K562 (cell line): Measurements from ENCODE around the gene STX11. TPM values are rescaled to one million over a fixed set of nuclear protein-coding genes. Genes with fewer than 3 reads are reported as not detected.

Source experiments
- ATAC-seq: fragments of 200-7000 bp; cut with Tn5 transposase; 3 replicates; pipeline ENCODE4 v1.9.1; 2020; ENCODE audit warnings: moderate library complexity
- BruUV-seq: library from RNA; stranded (reverse); fragments of 400-500 nt; replicated peaks from 2 replicates; lab custom pipeline; 2021; lab: Mats Ljungman, UMichigan
- CTCF ChIA-PET: fragments of 300-600 bp; formaldehyde crosslinking; extraction: SDS; loops from one replicate; lab custom pipeline; 2021; ENCODE audit warnings: low intra/inter-chr PET ratio; lab: Yijun Ruan, JAX
- POLR2A ChIA-PET: fragments of 300-600, 350-650 bp; sonication (Branson Sonifier 250); formaldehyde crosslinking; extraction: SDS; loops from one replicate; lab custom pipeline; 2021; ENCODE audit warnings: antibody characterized with exemption, inconsistent platforms; lab: Yijun Ruan, JAX
- DNase-seq, 4 experiments: peaks; one replicate each; pipeline versions ENCODE4 v3.0.0 to v3.0.0-alpha.2; 2011 to 2018; ENCODE audit warnings: low spot score in 3 of 4, mixed read lengths in 3 of 4; ENCODE audit errors: extremely low read depth in 1 of 4
- FAIRE-seq: peaks from 2 replicates; lab custom pipeline; 2011; peaks lifted over from hg19 to GRCh38; lab: Jason Lieb, UNC
- H2AFZ ChIP-seq: 2 replicates; pipeline ENCODE4 v1.6.0; 2011; ENCODE audit warnings: low read depth, low read length, control low read depth, inconsistent platforms
- H3K27ac ChIP-seq: fragments of 200-600 bp; 3 replicates; pipeline ENCODE4 v1.8.0; 2011; ENCODE audit warnings: low read depth, mild to moderate bottlenecking, control low read depth, inconsistent platforms, low read length, moderate library complexity, mixed read lengths; ENCODE audit errors: extremely low read depth
- H3K27me3 ChIP-seq, 2 experiments: fragments of 300-600 bp in 1 of 2; 2 replicates in 1 of 2; 3 replicates in 1 of 2; pipeline versions ENCODE4 v1.6.0 to v1.8.0; 2011; ENCODE audit warnings: inconsistent platforms in 2 of 2, low read length in 2 of 2, mild to moderate bottlenecking in 1 of 2, mixed read lengths in 1 of 2, moderate library complexity in 1 of 2; ENCODE audit not compliant: control insufficient read depth in 2 of 2, insufficient read depth in 2 of 2
- H3K36me3 ChIP-seq: fragments of 300-600 bp; 3 replicates; pipeline ENCODE4 v1.8.0; 2011; ENCODE audit warnings: mild to moderate bottlenecking, low read length, inconsistent platforms; ENCODE audit not compliant: control insufficient read depth, insufficient read depth
- H3K4me1 ChIP-seq, 2 experiments: fragments of 200-600 bp in 1 of 2; replicated peaks in 1 of 2; 2 replicates in 1 of 2; 3 replicates in 1 of 2; pipeline versions ENCODE4 v1.5.1 to v1.8.0; 2011; ENCODE audit warnings: inconsistent platforms in 2 of 2, low read length in 2 of 2, mild to moderate bottlenecking in 1 of 2, mixed read lengths in 1 of 2, moderate library complexity in 1 of 2; ENCODE audit not compliant: control insufficient read depth in 2 of 2, insufficient read depth in 2 of 2
- H3K4me2 ChIP-seq: 2 replicates; pipeline ENCODE4 v1.6.1; 2011; ENCODE audit warnings: low read length, control low read depth, inconsistent platforms, mixed read lengths; ENCODE audit not compliant: insufficient read depth
- H3K4me3 ChIP-seq: fragments of 200-600 bp; sonication (generic), shearing (Covaris generic); 2 replicates; pipeline ENCODE4 v1.5.1; 2016; ENCODE audit warnings: control low read depth, inconsistent platforms
- H3K79me2 ChIP-seq: fragments of 200-600 bp; 3 replicates; pipeline ENCODE4 v1.8.0; 2011; ENCODE audit warnings: low read length, inconsistent platforms; ENCODE audit not compliant: control insufficient read depth, insufficient read depth
- H3K9ac ChIP-seq, 2 experiments: 2 replicates each; pipeline versions ENCODE4 v1.6.0 to v1.6.1; 2011; ENCODE audit warnings: low read depth in 2 of 2, low read length in 2 of 2, control low read depth in 1 of 2, inconsistent platforms in 1 of 2, mild to moderate bottlenecking in 1 of 2, mixed read lengths in 1 of 2; ENCODE audit not compliant: insufficient read depth in 1 of 2
- H3K9me1 ChIP-seq: one replicate; pipeline ENCODE4 v1.6.0; 2011; ENCODE audit warnings: inconsistent platforms, mild to moderate bottlenecking, low read length, moderate library complexity; ENCODE audit not compliant: control insufficient read depth, insufficient read depth
- H3K9me3 ChIP-seq: replicated peaks from 2 replicates; pipeline ENCODE4 v1.5.1; 2011; ENCODE audit warnings: low read depth, low read length, inconsistent platforms; ENCODE audit not compliant: control insufficient read depth, insufficient read depth
- H4K20me1 ChIP-seq: replicated peaks from 2 replicates; pipeline ENCODE4 v1.6.1; 2011; ENCODE audit warnings: low read length, inconsistent platforms, mixed read lengths; ENCODE audit not compliant: control insufficient read depth, insufficient read depth
- MEF2D ChIP-seq: conservative IDR thresholded peaks from 2 replicates; pipeline ENCODE4 v1.6.1; 2016; ENCODE audit warnings: low read depth, missing genetic modification characterization, missing compliant biosample characterization
- RB1 ChIP-seq: fragments of 450-650 bp; IDR thresholded peaks from 2 replicates; pipeline ENCODE4 v1.6.1; 2017; ENCODE audit warnings: low read depth, mild to moderate bottlenecking
- SMAD4 ChIP-seq: fragments of 250-450 bp; sonication (Bioruptor Pico); conservative IDR thresholded peaks from 2 replicates; pipeline ENCODE4 v1.8.0; 2021; ENCODE audit warnings: inconsistent platforms, mild to moderate bottlenecking, moderate library complexity
- WGBS: fragments of 100-300 bp; shearing (Covaris generic); methylation state at CpG from one replicate; pipeline ENCODE4 v1.1.6; 2016; ENCODE audit warnings: low coverage, mixed read lengths; ENCODE audit not compliant: insufficient coverage; ENCODE audit errors: missing lambda C conversion rate; 5-methylcytosine and 5-hydroxymethylcytosine counted together
- in situ Hi-C: fragments of 300-500 bp; cut with MboI; formaldehyde crosslinking; loops from 4 replicates; pipeline ENCODE4 v1.15.0; 2018; ENCODE audit warnings: inconsistent platforms, mixed read lengths
- intact Hi-C: fragments of 100-400 bp; cut with micrococcal nuclease; formaldehyde crosslinking; loops from 2 replicates; pipeline ENCODE4 v1.14.2; 2022
- polyA plus RNA-seq, 8 experiments: library from polyadenylated mRNA; depleted of rRNA in 4 of 8; stranded (reverse) in 5 of 8; unstranded in 3 of 8; fragments of >200 nt; fragmentation: Nextera tagmentation in 2 of 8; fragmentation: Illumina TruSeq in 1 of 8; extraction: Ambion mirVana in 2 of 8; extraction: Trizol in 1 of 8; gene quantifications; 2 replicates each; pipeline versions ENCODE4 v1.2.1 to v1.2.3, GENCODE V29; 2011 to 2014; ENCODE audit warnings: inconsistent platforms in 1 of 8, missing spikeins in 1 of 8
- total RNA-seq, 7 experiments: library from RNA; depleted of rRNA in 6 of 7; stranded (reverse); fragments of >200 nt in 6 of 7; fragmentation: Illumina TruSeq in 2 of 7; extraction: Trizol in 2 of 7; gene quantifications; 2 replicates each; pipeline versions ENCODE4 v1.2.1 to v1.2.3, GENCODE V29; 2011 to 2021; ENCODE audit warnings: low replicate concordance in 1 of 7
- TF ChIP-seq, protein P1 (sequence below): fragments of 250-450 bp; sonication (Bioruptor Pico); IDR thresholded peaks from 2 replicates; pipeline ENCODE4 v1.8.0; 2022; ENCODE audit warnings: inconsistent platforms
- TF ChIP-seq, protein P2 (sequence below): fragments of 200-600 bp; sonication (generic); IDR thresholded peaks from one replicate; pipeline ENCODE4 v1.6.1; 2012; ENCODE audit warnings: mild to moderate bottlenecking, low read depth, low read length, inconsistent platforms

The STX11 gene
- total and polyA plus RNA-seq, 9 of the 15 experiments (the other 6 are each of a cell fraction or from before 2014, with no cell fraction given), result 0.06 to 0.73 (median 0.40) TPM

DNA sequence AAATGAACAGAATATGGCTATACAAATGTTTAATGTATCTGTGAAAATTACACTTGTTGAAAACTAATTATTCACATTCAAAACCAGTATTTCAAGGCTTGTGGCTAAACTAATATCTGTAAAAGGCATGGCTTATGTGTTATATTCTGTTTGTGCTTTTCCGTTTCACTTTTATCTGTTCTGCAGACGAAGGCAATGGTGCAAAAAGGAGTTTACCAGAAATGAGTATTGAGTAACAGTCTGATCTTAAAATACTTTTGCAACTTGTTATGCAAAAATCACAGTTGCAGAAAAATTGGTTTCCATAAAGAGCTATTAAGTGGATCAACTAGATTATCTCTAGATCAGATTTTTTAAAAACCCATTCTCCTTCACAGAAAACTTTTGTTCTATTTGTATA lies 9.4 kb upstream of the STX11 start:
- ATAC-seq (no peak), DNase-seq (no peak), FAIRE-seq (no peak)
- BruUV-seq, result no TSS peak
- H3K27me3 ChIP-seq, result peaks cover 3 to 5% of the 10 kb centered on the region in 2 experiments; a peak in 4 of 5 replicates
- H3K4me1 ChIP-seq, result no peaks in the 10 kb centered on the region; a peak in 1 of 5 replicates
- ChIA-PET CTCF (no interaction called here), POLR2A (no interaction called here)
- no peaks in the 10 kb centered on the region for H3K36me3 ChIP-seq
- no peak overlapping the region for H3K4me3 ChIP-seq
- no peaks in the 10 kb centered on the region for H4K20me1 ChIP-seq
- in situ Hi-C loops (no loop called here), intact Hi-C loops (no loop called here)
- TF ChIP-seq RB1 (no peak), MEF2D (tag) (no peak), SMAD4 (no peak)
- TF ChIP-seq, protein P1, sequence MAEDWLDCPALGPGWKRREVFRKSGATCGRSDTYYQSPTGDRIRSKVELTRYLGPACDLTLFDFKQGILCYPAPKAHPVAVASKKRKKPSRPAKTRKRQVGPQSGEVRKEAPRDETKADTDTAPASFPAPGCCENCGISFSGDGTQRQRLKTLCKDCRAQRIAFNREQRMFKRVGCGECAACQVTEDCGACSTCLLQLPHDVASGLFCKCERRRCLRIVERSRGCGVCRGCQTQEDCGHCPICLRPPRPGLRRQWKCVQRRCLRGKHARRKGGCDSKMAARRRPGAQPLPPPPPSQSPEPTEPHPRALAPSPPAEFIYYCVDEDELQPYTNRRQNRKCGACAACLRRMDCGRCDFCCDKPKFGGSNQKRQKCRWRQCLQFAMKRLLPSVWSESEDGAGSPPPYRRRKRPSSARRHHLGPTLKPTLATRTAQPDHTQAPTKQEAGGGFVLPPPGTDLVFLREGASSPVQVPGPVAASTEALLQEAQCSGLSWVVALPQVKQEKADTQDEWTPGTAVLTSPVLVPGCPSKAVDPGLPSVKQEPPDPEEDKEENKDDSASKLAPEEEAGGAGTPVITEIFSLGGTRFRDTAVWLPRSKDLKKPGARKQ, result no peak
- TF ChIP-seq, protein P2, sequence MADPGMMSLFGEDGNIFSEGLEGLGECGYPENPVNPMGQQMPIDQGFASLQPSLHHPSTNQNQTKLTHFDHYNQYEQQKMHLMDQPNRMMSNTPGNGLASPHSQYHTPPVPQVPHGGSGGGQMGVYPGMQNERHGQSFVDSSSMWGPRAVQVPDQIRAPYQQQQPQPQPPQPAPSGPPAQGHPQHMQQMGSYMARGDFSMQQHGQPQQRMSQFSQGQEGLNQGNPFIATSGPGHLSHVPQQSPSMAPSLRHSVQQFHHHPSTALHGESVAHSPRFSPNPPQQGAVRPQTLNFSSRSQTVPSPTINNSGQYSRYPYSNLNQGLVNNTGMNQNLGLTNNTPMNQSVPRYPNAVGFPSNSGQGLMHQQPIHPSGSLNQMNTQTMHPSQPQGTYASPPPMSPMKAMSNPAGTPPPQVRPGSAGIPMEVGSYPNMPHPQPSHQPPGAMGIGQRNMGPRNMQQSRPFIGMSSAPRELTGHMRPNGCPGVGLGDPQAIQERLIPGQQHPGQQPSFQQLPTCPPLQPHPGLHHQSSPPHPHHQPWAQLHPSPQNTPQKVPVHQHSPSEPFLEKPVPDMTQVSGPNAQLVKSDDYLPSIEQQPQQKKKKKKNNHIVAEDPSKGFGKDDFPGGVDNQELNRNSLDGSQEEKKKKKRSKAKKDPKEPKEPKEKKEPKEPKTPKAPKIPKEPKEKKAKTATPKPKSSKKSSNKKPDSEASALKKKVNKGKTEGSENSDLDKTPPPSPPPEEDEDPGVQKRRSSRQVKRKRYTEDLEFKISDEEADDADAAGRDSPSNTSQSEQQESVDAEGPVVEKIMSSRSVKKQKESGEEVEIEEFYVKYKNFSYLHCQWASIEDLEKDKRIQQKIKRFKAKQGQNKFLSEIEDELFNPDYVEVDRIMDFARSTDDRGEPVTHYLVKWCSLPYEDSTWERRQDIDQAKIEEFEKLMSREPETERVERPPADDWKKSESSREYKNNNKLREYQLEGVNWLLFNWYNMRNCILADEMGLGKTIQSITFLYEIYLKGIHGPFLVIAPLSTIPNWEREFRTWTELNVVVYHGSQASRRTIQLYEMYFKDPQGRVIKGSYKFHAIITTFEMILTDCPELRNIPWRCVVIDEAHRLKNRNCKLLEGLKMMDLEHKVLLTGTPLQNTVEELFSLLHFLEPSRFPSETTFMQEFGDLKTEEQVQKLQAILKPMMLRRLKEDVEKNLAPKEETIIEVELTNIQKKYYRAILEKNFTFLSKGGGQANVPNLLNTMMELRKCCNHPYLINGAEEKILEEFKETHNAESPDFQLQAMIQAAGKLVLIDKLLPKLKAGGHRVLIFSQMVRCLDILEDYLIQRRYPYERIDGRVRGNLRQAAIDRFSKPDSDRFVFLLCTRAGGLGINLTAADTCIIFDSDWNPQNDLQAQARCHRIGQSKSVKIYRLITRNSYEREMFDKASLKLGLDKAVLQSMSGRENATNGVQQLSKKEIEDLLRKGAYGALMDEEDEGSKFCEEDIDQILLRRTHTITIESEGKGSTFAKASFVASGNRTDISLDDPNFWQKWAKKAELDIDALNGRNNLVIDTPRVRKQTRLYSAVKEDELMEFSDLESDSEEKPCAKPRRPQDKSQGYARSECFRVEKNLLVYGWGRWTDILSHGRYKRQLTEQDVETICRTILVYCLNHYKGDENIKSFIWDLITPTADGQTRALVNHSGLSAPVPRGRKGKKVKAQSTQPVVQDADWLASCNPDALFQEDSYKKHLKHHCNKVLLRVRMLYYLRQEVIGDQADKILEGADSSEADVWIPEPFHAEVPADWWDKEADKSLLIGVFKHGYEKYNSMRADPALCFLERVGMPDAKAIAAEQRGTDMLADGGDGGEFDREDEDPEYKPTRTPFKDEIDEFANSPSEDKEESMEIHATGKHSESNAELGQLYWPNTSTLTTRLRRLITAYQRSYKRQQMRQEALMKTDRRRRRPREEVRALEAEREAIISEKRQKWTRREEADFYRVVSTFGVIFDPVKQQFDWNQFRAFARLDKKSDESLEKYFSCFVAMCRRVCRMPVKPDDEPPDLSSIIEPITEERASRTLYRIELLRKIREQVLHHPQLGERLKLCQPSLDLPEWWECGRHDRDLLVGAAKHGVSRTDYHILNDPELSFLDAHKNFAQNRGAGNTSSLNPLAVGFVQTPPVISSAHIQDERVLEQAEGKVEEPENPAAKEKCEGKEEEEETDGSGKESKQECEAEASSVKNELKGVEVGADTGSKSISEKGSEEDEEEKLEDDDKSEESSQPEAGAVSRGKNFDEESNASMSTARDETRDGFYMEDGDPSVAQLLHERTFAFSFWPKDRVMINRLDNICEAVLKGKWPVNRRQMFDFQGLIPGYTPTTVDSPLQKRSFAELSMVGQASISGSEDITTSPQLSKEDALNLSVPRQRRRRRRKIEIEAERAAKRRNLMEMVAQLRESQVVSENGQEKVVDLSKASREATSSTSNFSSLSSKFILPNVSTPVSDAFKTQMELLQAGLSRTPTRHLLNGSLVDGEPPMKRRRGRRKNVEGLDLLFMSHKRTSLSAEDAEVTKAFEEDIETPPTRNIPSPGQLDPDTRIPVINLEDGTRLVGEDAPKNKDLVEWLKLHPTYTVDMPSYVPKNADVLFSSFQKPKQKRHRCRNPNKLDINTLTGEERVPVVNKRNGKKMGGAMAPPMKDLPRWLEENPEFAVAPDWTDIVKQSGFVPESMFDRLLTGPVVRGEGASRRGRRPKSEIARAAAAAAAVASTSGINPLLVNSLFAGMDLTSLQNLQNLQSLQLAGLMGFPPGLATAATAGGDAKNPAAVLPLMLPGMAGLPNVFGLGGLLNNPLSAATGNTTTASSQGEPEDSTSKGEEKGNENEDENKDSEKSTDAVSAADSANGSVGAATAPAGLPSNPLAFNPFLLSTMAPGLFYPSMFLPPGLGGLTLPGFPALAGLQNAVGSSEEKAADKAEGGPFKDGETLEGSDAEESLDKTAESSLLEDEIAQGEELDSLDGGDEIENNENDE, result no peak
- H2AFZ ChIP-seq, result no peak overlapping the region
- no peak overlapping the region for H3K9ac ChIP-seq
- no peaks in the 10 kb centered on the region for H3K9me3 ChIP-seq
- H3K79me2 ChIP-seq, result no peaks in the 10 kb centered on the region
- H3K4me2 ChIP-seq, result no peak overlapping the region
- no peak overlapping the region for H3K27ac ChIP-seq
- H3K9me1 ChIP-seq, result no peaks in the 10 kb centered on the region
- 4% methylated on average over 2 of the region's 2 CpGs for WGBS
